Stomach (tissue), 4 donors: ENCODE measurements around the gene TSPAN1.

Source experiments
- CTCF ChIP-seq, 7 experiments: fragments of 450-650 bp in 4 of 7; fragments of 200-600 bp in 3 of 7; sonication (generic) in 3 of 7; IDR thresholded peaks; one replicate each; pipeline ENCODE4 v1.5.1; 2016 to 2019; ENCODE audit warnings: antibody characterized with exemption in 7 of 7, control low read depth in 2 of 7, mild to moderate bottlenecking in 1 of 7
- EP300 ChIP-seq: sonication (generic); formaldehyde crosslinking; IDR thresholded peaks from one replicate; pipeline ENCODE4 v1.6.1; 2017; ENCODE audit warnings: antibody characterized with exemption
- POLR2AphosphoS5 ChIP-seq, 3 donors: sonication (generic); formaldehyde crosslinking; IDR thresholded peaks; one replicate each; pipeline ENCODE4 v1.6.1; 2016; ENCODE audit warnings: antibody characterized with exemption in 3 of 3

DNA sequence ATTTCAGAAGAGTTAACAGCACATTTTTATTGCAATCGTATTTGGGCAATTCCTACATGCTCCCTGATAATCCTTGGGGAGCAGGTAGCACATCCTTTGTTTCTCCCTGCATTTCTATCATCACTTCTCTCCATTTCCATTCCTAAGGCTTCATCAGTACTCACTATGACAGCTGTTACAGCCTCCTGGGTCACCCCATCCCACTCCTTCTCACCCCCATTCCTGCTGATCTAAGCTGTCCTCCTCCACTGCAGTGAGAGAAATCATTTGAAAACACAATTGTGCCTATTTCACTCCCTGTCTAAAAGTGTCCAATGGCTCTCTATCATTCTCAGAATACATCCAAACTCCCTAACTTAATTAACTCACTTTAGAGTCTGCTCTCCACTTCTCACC, 17.0 kb upstream of the TSPAN1 start:
- TF ChIP-seq CTCF (IDR thresholded peaks at IDR 0.05) (no peak), POLR2AphosphoS5 (IDR thresholded peaks at IDR 0.05) (no peak), EP300 (no peak)
